ENCODE measurements around the gene LIM2. TPM values are rescaled to one million over a fixed set of nuclear protein-coding genes. Genes with fewer than 3 reads are reported as not detected.

LIM2 gene
- total and polyA plus RNA-seq, 9 of the 15 experiments (the other 6 are each of a cell fraction or from before 2014, with no cell fraction given): 0.07 to 0.45 (median 0.18) TPM; not detected in 4

DNA sequence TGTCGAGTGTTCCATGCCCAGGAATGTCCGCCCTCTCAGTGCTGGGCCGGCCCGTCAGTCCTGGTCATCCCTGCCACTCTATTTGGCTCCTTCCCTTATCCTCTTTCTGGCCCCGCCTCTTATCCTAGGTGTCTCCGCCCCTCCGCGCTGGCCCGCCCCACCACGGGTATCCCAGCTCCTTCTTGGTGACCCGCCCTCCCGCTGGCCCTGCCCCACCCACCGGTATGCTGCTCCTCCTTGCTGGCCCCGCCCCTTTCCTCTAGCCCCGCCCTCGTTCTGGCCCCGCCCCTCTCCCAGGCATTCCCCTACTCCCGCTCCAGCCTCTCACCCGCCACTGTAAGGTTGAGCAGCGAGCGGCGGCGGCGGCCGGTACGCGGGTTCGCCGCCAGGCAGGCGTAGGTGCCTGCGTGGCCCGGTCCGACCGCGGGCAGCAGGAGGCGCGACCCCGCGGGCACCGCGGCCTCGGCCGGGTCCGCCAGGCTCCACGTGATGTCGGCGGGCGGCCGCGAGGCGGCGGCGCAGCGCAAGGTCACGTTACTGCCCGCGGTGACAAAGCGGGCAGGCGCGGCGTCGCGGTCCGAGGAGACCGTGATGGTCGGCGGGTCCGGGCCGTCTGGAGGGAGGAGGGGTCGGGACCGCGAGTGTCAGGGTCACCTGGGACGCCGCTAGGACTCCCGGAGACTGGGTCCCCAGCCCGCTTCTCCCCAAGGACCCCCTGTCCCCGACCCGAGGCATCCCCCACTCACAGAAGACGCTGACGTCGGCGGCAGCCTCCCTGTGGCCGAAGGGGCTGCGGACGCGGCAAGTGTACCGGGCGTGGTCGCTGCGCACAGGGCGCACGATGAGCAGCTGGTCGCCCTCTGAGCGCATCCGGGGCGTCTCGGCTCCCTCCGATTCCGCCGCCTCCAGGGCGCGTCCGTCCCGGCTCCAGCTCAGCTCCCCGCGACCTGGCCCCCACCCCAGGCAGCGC is 47.8 kb downstream of the LIM2 start (continued):
- TF ChIP-seq, protein P1, sequence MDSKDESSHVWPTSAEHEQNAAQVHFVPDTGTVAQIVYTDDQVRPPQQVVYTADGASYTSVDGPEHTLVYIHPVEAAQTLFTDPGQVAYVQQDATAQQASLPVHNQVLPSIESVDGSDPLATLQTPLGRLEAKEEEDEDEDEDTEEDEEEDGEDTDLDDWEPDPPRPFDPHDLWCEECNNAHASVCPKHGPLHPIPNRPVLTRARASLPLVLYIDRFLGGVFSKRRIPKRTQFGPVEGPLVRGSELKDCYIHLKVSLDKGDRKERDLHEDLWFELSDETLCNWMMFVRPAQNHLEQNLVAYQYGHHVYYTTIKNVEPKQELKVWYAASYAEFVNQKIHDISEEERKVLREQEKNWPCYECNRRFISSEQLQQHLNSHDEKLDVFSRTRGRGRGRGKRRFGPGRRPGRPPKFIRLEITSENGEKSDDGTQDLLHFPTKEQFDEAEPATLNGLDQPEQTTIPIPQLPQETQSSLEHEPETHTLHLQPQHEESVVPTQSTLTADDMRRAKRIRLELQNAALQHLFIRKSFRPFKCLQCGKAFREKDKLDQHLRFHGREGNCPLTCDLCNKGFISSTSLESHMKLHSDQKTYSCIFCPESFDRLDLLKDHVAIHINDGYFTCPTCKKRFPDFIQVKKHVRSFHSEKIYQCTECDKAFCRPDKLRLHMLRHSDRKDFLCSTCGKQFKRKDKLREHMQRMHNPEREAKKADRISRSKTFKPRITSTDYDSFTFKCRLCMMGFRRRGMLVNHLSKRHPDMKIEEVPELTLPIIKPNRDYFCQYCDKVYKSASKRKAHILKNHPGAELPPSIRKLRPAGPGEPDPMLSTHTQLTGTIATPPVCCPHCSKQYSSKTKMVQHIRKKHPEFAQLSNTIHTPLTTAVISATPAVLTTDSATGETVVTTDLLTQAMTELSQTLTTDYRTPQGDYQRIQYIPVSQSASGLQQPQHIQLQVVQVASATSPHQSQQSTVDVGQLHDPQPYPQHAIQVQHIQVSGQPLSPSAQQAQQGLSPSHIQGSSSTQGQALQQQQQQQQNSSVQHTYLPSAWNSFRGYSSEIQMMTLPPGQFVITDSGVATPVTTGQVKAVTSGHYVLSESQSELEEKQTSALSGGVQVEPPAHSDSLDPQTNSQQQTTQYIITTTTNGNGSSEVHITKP (IDR thresholded peaks at IDR 0.05; ENCODE audit: partially characterized antibody): no peak
- TF ChIP-seq POLR3G (IDR thresholded peaks at IDR 0.05; ENCODE audit: extremely low read depth, insufficient read length, insufficient replicate concordance) (no peak), CBX1 (IDR thresholded peaks at IDR 0.05; ENCODE audit: low read depth) (peak; percentile 65; the same call in 1 of the 2 replicates), SAFB (IDR thresholded peaks at IDR 0.05; ENCODE audit: borderline replicate concordance, low read depth, low read length) (0 out of 2 replicates have a peak, but pooled peaks have one; percentile 27), CBX2 (IDR thresholded peaks at IDR 0.05; ENCODE audit: insufficient read depth, low read length, poor library complexity, severe bottlenecking) (no peak), MAFF (IDR thresholded peaks at IDR 0.05; ENCODE audit: low read length) (no peak), BHLHE40 (IDR thresholded peaks at IDR 0.05; ENCODE audit: low read length) (peak; percentile 93), GTF2E2 (tag; IDR thresholded peaks at IDR 0.05) (no peak; the same call in 1 of the 2 replicates), ETV1 (tag; conservative IDR thresholded peaks at IDR 0.05; ENCODE audit: low read depth) (peak; percentile 52), ATF1 (CRISPR knock-in tag; IDR thresholded peaks at IDR 0.05) (0 out of 2 replicates have a peak, but pooled peaks have one; percentile 12), ATF1 (tag; IDR thresholded peaks at IDR 0.05) (peak; percentile 86), KLF6 (CRISPR knock-in tag; IDR thresholded peaks at IDR 0.05; ENCODE audit: borderline replicate concordance) (0 out of 2 replicates have a peak, but pooled peaks have one; percentile 19), ZNF197 (CRISPR knock-in tag; IDR thresholded peaks at IDR 0.05; ENCODE audit: low read depth) (no peak), IFI16 (CRISPR knock-in tag; IDR thresholded peaks at IDR 0.05) (no peak)
- TF ChIP-seq, protein P2, sequence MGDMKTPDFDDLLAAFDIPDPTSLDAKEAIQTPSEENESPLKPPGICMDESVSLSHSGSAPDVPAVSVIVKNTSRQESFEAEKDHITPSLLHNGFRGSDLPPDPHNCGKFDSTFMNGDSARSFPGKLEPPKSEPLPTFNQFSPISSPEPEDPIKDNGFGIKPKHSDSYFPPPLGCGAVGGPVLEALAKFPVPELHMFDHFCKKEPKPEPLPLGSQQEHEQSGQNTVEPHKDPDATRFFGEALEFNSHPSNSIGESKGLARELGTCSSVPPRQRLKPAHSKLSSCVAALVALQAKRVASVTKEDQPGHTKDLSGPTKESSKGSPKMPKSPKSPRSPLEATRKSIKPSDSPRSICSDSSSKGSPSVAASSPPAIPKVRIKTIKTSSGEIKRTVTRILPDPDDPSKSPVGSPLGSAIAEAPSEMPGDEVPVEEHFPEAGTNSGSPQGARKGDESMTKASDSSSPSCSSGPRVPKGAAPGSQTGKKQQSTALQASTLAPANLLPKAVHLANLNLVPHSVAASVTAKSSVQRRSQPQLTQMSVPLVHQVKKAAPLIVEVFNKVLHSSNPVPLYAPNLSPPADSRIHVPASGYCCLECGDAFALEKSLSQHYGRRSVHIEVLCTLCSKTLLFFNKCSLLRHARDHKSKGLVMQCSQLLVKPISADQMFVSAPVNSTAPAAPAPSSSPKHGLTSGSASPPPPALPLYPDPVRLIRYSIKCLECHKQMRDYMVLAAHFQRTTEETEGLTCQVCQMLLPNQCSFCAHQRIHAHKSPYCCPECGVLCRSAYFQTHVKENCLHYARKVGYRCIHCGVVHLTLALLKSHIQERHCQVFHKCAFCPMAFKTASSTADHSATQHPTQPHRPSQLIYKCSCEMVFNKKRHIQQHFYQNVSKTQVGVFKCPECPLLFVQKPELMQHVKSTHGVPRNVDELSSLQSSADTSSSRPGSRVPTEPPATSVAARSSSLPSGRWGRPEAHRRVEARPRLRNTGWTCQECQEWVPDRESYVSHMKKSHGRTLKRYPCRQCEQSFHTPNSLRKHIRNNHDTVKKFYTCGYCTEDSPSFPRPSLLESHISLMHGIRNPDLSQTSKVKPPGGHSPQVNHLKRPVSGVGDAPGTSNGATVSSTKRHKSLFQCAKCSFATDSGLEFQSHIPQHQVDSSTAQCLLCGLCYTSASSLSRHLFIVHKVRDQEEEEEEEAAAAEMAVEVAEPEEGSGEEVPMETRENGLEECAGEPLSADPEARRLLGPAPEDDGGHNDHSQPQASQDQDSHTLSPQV (IDR thresholded peaks at IDR 0.05): peak; percentile 91
- TF ChIP-seq, protein P3, sequence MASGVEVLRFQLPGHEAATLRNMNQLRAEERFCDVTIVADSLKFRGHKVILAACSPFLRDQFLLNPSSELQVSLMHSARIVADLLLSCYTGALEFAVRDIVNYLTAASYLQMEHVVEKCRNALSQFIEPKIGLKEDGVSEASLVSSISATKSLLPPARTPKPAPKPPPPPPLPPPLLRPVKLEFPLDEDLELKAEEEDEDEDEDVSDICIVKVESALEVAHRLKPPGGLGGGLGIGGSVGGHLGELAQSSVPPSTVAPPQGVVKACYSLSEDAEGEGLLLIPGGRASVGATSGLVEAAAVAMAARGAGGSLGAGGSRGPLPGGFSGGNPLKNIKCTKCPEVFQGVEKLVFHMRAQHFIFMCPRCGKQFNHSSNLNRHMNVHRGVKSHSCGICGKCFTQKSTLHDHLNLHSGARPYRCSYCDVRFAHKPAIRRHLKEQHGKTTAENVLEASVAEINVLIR (CRISPR knock-in tag; IDR thresholded peaks at IDR 0.05): no peak
- TF ChIP-seq, protein P4, sequence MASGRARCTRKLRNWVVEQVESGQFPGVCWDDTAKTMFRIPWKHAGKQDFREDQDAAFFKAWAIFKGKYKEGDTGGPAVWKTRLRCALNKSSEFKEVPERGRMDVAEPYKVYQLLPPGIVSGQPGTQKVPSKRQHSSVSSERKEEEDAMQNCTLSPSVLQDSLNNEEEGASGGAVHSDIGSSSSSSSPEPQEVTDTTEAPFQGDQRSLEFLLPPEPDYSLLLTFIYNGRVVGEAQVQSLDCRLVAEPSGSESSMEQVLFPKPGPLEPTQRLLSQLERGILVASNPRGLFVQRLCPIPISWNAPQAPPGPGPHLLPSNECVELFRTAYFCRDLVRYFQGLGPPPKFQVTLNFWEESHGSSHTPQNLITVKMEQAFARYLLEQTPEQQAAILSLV (tag; IDR thresholded peaks at IDR 0.05): no peak
